HepG2 (cell line): Measurements from ENCODE around the gene ARHGAP9. TPM values are rescaled to one million over a fixed set of nuclear protein-coding genes. Genes with fewer than 3 reads are reported as not detected.

ENCODE experiments used
- ATF3 ChIP-seq: sonication (generic); formaldehyde crosslinking; IDR thresholded peaks from 2 replicates; pipeline ENCODE4 v1.4.0; 2020; ENCODE audit warnings: missing genetic modification reagents
- KDM3A ChIP-seq: IDR thresholded peaks from 2 replicates; pipeline ENCODE4 v1.6.1; 2018; ENCODE audit warnings: low read depth, missing compliant biosample characterization
- KDM4B ChIP-seq: sonication (generic); formaldehyde crosslinking; IDR thresholded peaks from 2 replicates; pipeline ENCODE4 v1.4.0; 2020; ENCODE audit warnings: missing genetic modification reagents
- MEIS2 ChIP-seq: sonication (generic); formaldehyde crosslinking; IDR thresholded peaks from 2 replicates; pipeline ENCODE4 v1.9.0; 2021; ENCODE audit warnings: mild to moderate bottlenecking, missing genetic modification reagents
- NRL ChIP-seq: sonication (generic); formaldehyde crosslinking; IDR thresholded peaks from 2 replicates; pipeline ENCODE4 v1.5.0; 2020; ENCODE audit warnings: missing genetic modification reagents, mild to moderate bottlenecking, moderate library complexity, borderline replicate concordance
- PAXIP1 ChIP-seq: sonication (generic); formaldehyde crosslinking; conservative IDR thresholded peaks from 2 replicates; pipeline ENCODE4 v1.4.0; 2020; ENCODE audit warnings: mild to moderate bottlenecking, missing genetic modification reagents, moderate library complexity
- RBAK ChIP-seq: sonication (generic); formaldehyde crosslinking; IDR thresholded peaks from 2 replicates; pipeline ENCODE4 v1.5.1; 2020; ENCODE audit warnings: mild to moderate bottlenecking, missing genetic modification reagents
- SRSF4 ChIP-seq: fragments of 200-400 bp; formaldehyde crosslinking; IDR thresholded peaks from one replicate; pipeline ENCODE4 v1.6.1; 2018; ENCODE audit warnings: mild to moderate bottlenecking, low read depth, low read length, moderate library complexity; ENCODE audit not compliant: poor library complexity, severe bottlenecking
- TMF1 ChIP-seq: sonication (generic); formaldehyde crosslinking; IDR thresholded peaks from 2 replicates; pipeline ENCODE4 v1.8.1; 2022; ENCODE audit warnings: low read depth, missing genetic modification reagents
- ZFY ChIP-seq: sonication (generic); formaldehyde crosslinking; IDR thresholded peaks from 2 replicates; pipeline ENCODE4 v1.4.0; 2020; ENCODE audit warnings: missing genetic modification reagents
- ZNF24 ChIP-seq: fragments of 450-650 bp; IDR thresholded peaks from 2 replicates; pipeline ENCODE4 v1.6.1; 2017; ENCODE audit warnings: antibody characterized with exemption, mild to moderate bottlenecking
- ZNF296 ChIP-seq: sonication (generic); formaldehyde crosslinking; conservative IDR thresholded peaks from 2 replicates; pipeline ENCODE4 v1.5.0; 2020; ENCODE audit warnings: mild to moderate bottlenecking, missing genetic modification reagents
- ZNF609 ChIP-seq: sonication (generic); formaldehyde crosslinking; IDR thresholded peaks from 2 replicates; pipeline ENCODE4 v1.4.0; 2020; ENCODE audit warnings: mild to moderate bottlenecking, missing genetic modification reagents, borderline replicate concordance
- ZNF674 ChIP-seq: sonication (generic); formaldehyde crosslinking; IDR thresholded peaks from 2 replicates; pipeline ENCODE4 v1.5.0; 2020; ENCODE audit warnings: low read depth, mild to moderate bottlenecking, missing genetic modification reagents
- polyA plus RNA-seq, 8 experiments: library from polyadenylated mRNA; depleted of rRNA in 3 of 8; stranded (reverse) in 7 of 8; unstranded in 1 of 8; fragments of >200 nt; fragmentation: Illumina TruSeq in 4 of 8; extraction: Trizol in 4 of 8; gene quantifications; 2 replicates each; pipeline versions ENCODE4 v1.2.1 to v1.2.3, GENCODE V29; 2011 to 2016; ENCODE audit warnings: low read depth in 4 of 8, missing spikeins in 1 of 8, mixed read lengths in 1 of 8; ENCODE audit not compliant: insufficient read depth in 1 of 8
- total RNA-seq, 5 experiments: library from RNA; depleted of rRNA; stranded (reverse); fragments of >200 nt; fragmentation: Illumina TruSeq; extraction: Trizol; gene quantifications; 2 replicates each; pipeline ENCODE4 v1.2.3, GENCODE V29; 2016; ENCODE audit warnings: low read depth in 1 of 5
- TF ChIP-seq, protein P1 (sequence below): sonication (generic); formaldehyde crosslinking; IDR thresholded peaks from 2 replicates; pipeline ENCODE4 v1.4.0; 2020; ENCODE audit warnings: missing genetic modification reagents

The ARHGAP9 gene
- total and polyA plus RNA-seq, 2 of the 13 experiments (the other 11 are each of a cell fraction or from before 2014, with no cell fraction given), result 0.18 to 1.2 TPM

DNA sequence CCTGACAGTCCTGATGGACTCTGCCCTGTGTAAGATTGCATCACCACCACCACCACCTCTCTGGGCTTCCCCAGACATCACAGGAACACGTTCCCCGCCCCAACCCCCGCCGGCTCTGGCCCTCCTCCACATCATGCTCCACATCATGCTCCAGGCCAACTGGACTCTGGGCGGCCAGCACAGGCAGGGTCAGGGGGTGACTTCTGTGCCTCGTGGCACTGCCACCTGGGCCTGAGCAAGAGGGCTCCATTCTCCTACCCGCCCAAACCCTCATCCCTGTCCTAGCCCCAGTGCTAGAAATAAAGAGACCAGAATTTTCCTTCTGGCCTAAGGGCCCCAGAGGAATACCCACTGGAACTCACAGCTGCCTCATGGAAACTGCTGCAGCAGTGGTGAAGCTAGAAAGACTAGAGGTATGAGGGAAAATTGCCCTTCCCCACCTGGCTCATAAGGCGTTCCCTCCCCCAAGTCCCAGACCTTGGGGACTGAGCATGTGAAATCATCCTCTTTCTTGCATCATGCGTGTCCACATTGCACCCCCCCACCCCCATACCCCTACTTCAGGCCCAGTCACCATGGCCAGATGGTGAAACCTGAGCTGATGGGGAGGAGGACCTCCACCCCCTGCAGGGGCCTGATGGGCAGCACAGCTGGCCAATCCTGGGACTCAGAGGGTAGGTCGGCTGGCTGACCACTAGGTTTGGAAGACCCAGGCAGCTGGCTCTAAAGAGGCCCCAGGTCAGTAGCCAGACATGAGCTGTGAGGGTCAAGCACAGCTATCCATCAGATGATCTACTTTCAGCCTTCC is 24.9 kb downstream of the ARHGAP9 start, which contains the start of gene INHBE (continued):
- TF ChIP-seq PAXIP1 (CRISPR knock-in tag), result peak; percentile 95
- peak; percentile 65; the same call in 1 of the 2 replicates for TF ChIP-seq ZFY (CRISPR knock-in tag)
- no peak for TF ChIP-seq ZNF674 (CRISPR knock-in tag)
- TF ChIP-seq TMF1 (CRISPR knock-in tag), result peak; percentile 81; the same call in 1 of the 2 replicates
- TF ChIP-seq ATF3 (CRISPR knock-in tag), result peak; percentile 99
- no peak; the same call in 1 of the 2 replicates for TF ChIP-seq RBAK (CRISPR knock-in tag)
- TF ChIP-seq MEIS2 (CRISPR knock-in tag), result peak; percentile 94
- TF ChIP-seq, protein P1, sequence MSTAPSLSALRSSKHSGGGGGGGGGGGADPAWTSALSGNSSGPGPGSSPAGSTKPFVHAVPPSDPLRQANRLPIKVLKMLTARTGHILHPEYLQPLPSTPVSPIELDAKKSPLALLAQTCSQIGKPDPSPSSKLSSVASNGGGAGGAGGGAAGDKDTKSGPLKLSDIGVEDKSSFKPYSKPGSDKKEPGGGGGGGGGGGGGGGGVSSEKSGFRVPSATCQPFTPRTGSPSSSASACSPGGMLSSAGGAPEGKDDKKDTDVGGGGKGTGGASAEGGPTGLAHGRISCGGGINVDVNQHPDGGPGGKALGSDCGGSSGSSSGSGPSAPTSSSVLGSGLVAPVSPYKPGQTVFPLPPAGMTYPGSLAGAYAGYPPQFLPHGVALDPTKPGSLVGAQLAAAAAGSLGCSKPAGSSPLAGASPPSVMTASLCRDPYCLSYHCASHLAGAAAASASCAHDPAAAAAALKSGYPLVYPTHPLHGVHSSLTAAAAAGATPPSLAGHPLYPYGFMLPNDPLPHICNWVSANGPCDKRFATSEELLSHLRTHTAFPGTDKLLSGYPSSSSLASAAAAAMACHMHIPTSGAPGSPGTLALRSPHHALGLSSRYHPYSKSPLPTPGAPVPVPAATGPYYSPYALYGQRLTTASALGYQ, result no peak
- TF ChIP-seq ZNF609 (CRISPR knock-in tag), result peak; percentile 79
- TF ChIP-seq NRL (CRISPR knock-in tag), result 0 out of 2 replicates have a peak, but pooled peaks have one; percentile 68
- TF ChIP-seq KDM4B, result peak; percentile 79; the same call in 1 of the 2 replicates
- peak; percentile 64; the same call in 1 of the 2 replicates for TF ChIP-seq KDM3A (CRISPR knock-in tag)
- TF ChIP-seq ZNF24, result no peak
- peak; percentile 46; the same call in 1 of the 2 replicates for TF ChIP-seq ZNF296 (CRISPR knock-in tag)
- no peak for TF ChIP-seq SRSF4
